Measurements from ENCODE around the gene C10orf62.
"Not testable (repeated sequence)": the region's sequence is repeated elsewhere in the genome, so short reads cannot be mapped to it uniquely, and the experiment has no call there.

- TF ChIP-seq CREB1 (IDR thresholded peaks at IDR 0.05; ENCODE audit: low read depth); POLR2A (IDR thresholded peaks at IDR 0.05; ENCODE audit: low read depth, low read length); JUNB (IDR thresholded peaks at IDR 0.05); RFX5 (IDR thresholded peaks at IDR 0.05; ENCODE audit: low read depth, low read length); SP1 (IDR thresholded peaks at IDR 0.05; ENCODE audit: low read depth, low read length); CTCF (IDR thresholded peaks at IDR 0.05 in 2 of 3, conservative IDR thresholded peaks at IDR 0.05 in 1 of 3; ENCODE audit: control insufficient read depth in 2 of 3, extremely low read depth in 1 of 3, insufficient read depth in 1 of 3, low read depth in 3 of 3, low read length in 3 of 3); NFYA (IDR thresholded peaks at IDR 0.05; ENCODE audit: borderline replicate concordance, low read depth, low read length); MAX (IDR thresholded peaks at IDR 0.05; ENCODE audit: low read depth, low read length); NFIC (IDR thresholded peaks at IDR 0.05; ENCODE audit: low read depth, low read length); RAD21 (IDR thresholded peaks at IDR 0.05; ENCODE audit: insufficient read depth, low read depth, low read length); E2F4 (IDR thresholded peaks at IDR 0.05; ENCODE audit: low read depth, low read length); BCL11A (IDR thresholded peaks at IDR 0.05; ENCODE audit: low read depth, low read length): not testable (repeated sequence)
Observed at GRCh38 chr10:97554336-97554735, 35.2 kb upstream of the C10orf62 start.
